Measurements from ENCODE around the gene MRPS23. TPM values are rescaled to one million over a fixed set of nuclear protein-coding genes. Genes with fewer than 3 reads are reported as not detected.

Gene MRPS23
- polyA plus RNA-seq, 1 experiment: 33.7 TPM

- POLR2A ChIA-PET: no interaction called here
- no peak for DNase-seq (ENCODE audit: low read depth)
- CTCF ChIA-PET: interaction anchor here (0.6 to 15.8 kb wide), 17 partner anchors 7 to 256 kb away, joined by 3 to 371 read pairs (median 10); partner anchors contain the start of genes CUEDC1, MRPS23 and SRSF1
- H3K36me3 ChIP-seq (ENCODE audit: control insufficient read depth, insufficient read depth, low read length): no peaks in the 10 kb centered on the region
- no peak overlapping the region for H3K4me3 ChIP-seq (ENCODE audit: low read depth, low read length)
- no peaks in the 10 kb centered on the region for H3K27me3 ChIP-seq (ENCODE audit: control insufficient read depth, insufficient read depth, low read length)
- no peak for TF ChIP-seq CTCF (IDR thresholded peaks at IDR 0.05; ENCODE audit: insufficient read depth, low read depth, low read length)
Observed at GRCh38 chr17:57856792-57857620, 7.2 kb upstream of the MRPS23 start.

GRCh38 chr17:57855391-57856035, 5.7 kb upstream of the MRPS23 start:
- POLR2A ChIA-PET: interaction anchor here (0.9 kb wide), 1 partner anchor 131 kb away, joined by 4 read pairs; no protein-coding TSS in a partner anchor

GRCh38 chr17:57853695-57854094, 3.9 kb upstream of the MRPS23 start:
- no peaks in the 10 kb centered on the region for H3K36me3 ChIP-seq (ENCODE audit: control insufficient read depth, insufficient read depth, low read length)
- ChIA-PET POLR2A (no interaction called here), CTCF (interaction anchor here (1.2 to 15.8 kb wide), 4 partner anchors 20 to 144 kb away, joined by 3 to 371 read pairs (median 18); no protein-coding TSS in a partner anchor)
- H3K4me3 ChIP-seq (ENCODE audit: low read depth, low read length): no peak overlapping the region
- no peaks in the 10 kb centered on the region for H3K27me3 ChIP-seq (ENCODE audit: control insufficient read depth, insufficient read depth, low read length)
- TF ChIP-seq CTCF (IDR thresholded peaks at IDR 0.05; ENCODE audit: insufficient read depth, low read depth, low read length): no peak
- DNase-seq (ENCODE audit: low read depth): no peak

More at GRCh38 chr17:57855391-57856035, 5.7 kb upstream of the MRPS23 start:
- CTCF ChIA-PET: interaction anchor here (0.6 to 15.8 kb wide), 7 partner anchors 18 to 375 kb away, joined by 3 to 371 read pairs (median 5); no protein-coding TSS in a partner anchor
- no peaks in the 10 kb centered on the region for H3K27me3 ChIP-seq (ENCODE audit: control insufficient read depth, insufficient read depth, low read length)
- no peak for TF ChIP-seq CTCF (IDR thresholded peaks at IDR 0.05; ENCODE audit: insufficient read depth, low read depth, low read length)
- no peak overlapping the region for H3K4me3 ChIP-seq (ENCODE audit: low read depth, low read length)
- no peak for DNase-seq (ENCODE audit: low read depth)
- no peaks in the 10 kb centered on the region for H3K36me3 ChIP-seq (ENCODE audit: control insufficient read depth, insufficient read depth, low read length)

GRCh38 chr17:57852955-57853328, 3.1 kb upstream of the MRPS23 start:
- TF ChIP-seq CTCF (IDR thresholded peaks at IDR 0.05; ENCODE audit: insufficient read depth, low read depth, low read length): no peak
- Histone ChIP-seq H3K36me3 (ENCODE audit: control insufficient read depth, insufficient read depth, low read length) (no peaks in the 10 kb centered on the region; the same call in 1 of the 2 replicates), H3K4me3 (ENCODE audit: low read depth, low read length) (no peak overlapping the region), H3K27me3 (ENCODE audit: control insufficient read depth, insufficient read depth, low read length) (no peaks in the 10 kb centered on the region)
- ChIA-PET CTCF (interaction anchor here (15.8 kb wide), 1 partner anchor 145 kb away, joined by 371 read pairs; no protein-coding TSS in a partner anchor), POLR2A (no interaction called here)
- DNase-seq (ENCODE audit: low read depth): no peak
